Left lung (tissue), 10 donors: Measurements from ENCODE around the gene PLA2G15. TPM values are rescaled to one million over a fixed set of nuclear protein-coding genes. Genes with fewer than 3 reads are reported as not detected.

ENCODE experiments used
- ATAC-seq: fragments of 200-7000 bp; cut with Tn5 transposase; one replicate; pipeline ENCODE4 v1.9.1; 2020; ENCODE audit warnings: moderate library complexity
- DNase-seq, 4 donors: peaks; one replicate each; pipeline ENCODE4 v3.0.0-alpha.2; 2013 to 2020
- H3K27ac ChIP-seq, 2 donors: fragments of 200-600 bp; sonication (generic) in 1 of 2; one replicate each; pipeline versions ENCODE4 v1.5.0 to v1.8.0; 2020 to 2021
- H3K27me3 ChIP-seq, 2 donors: fragments of 200-600 bp; sonication (generic) in 1 of 2; one replicate each; pipeline versions ENCODE4 v1.5.0 to v1.8.0; 2020 to 2021
- H3K36me3 ChIP-seq, 2 donors: fragments of 200-600 bp; sonication (generic) in 1 of 2; one replicate each; pipeline versions ENCODE4 v1.5.0 to v1.8.0; 2020 to 2021
- H3K4me1 ChIP-seq, 2 donors: fragments of 200-600 bp; one replicate each; pipeline ENCODE4 v1.8.0; 2021
- H3K4me3 ChIP-seq, 2 donors: fragments of 200-600 bp; sonication (generic) in 1 of 2; one replicate each; pipeline versions ENCODE4 v1.5.0 to v1.8.0; 2020 to 2021; ENCODE audit warnings: mild to moderate bottlenecking in 1 of 2
- H3K9me3 ChIP-seq, 2 donors: fragments of 200-600 bp; sonication (generic) in 1 of 2; one replicate each; pipeline versions ENCODE4 v1.5.0 to v1.8.0; 2020 to 2021
- CTCF ChIP-seq, 2 donors: fragments of 200-600 bp; sonication (generic) in 1 of 2; IDR thresholded peaks; one replicate each; pipeline versions ENCODE4 v1.5.0 to v1.8.0; 2021; ENCODE audit warnings: antibody characterized with exemption in 2 of 2
- intact Hi-C, 2 donors: fragments of 100-400 bp; cut with DNase I; formaldehyde crosslinking; loops; one replicate each; pipeline versions ENCODE4 v1.11.2 to v1.14.2; 2022
- polyA plus RNA-seq, 6 donors: library from polyadenylated mRNA; unstranded; fragments of 120-200 nt; gene quantifications; one replicate each; pipeline ENCODE4 v1.2.1, GENCODE V29; 2013; ENCODE audit not compliant: insufficient read length in 6 of 6
- total RNA-seq, 2 donors: library from RNA; stranded (reverse); fragmentation: NEBNext Ultra II Directional; extraction: Animal tissue kit (Norgen Biotek cat#: 25700); gene quantifications; one replicate each; pipeline ENCODE4 v1.2.1, GENCODE V29; 2021
- donor health status: DM: no; HTN: yes; CAD: no.
- donor health status: DM: no; HTN: no; CAD: no.

The PLA2G15 gene
- total and polyA plus RNA-seq, 8 donors: 10.9 to 35.1 (median 12.3) TPM

GRCh38 chr16:68290450-68290849 lies 45.3 kb downstream of the PLA2G15 start:
- Histone ChIP-seq H3K4me1 (peaks cover 13 to 46% of the 10 kb centered on the region in 2 donors), H3K36me3 (peaks cover 0 to 66% of the 10 kb centered on the region in 2 donors), H3K27me3 (no peaks in the 10 kb centered on the region), H3K9me3 (no peaks in the 10 kb centered on the region), H3K27ac (peak overlapping the region in 1 of 2 donors; percentile 10), H3K4me3 (no peak overlapping the region)
- no peak for ATAC-seq
- intact Hi-C loops: no loop called here
- no peak for DNase-seq
- no peak for TF ChIP-seq CTCF (IDR thresholded peaks at IDR 0.05)

- peaks cover 0 to 74% of the 10 kb centered on the region in 2 donors for H3K36me3 ChIP-seq
- intact Hi-C loops: no loop called here
- H3K9me3 ChIP-seq: no peaks in the 10 kb centered on the region
- peak overlapping the region in 1 of 2 donors; percentile 10 for H3K27ac ChIP-seq
- H3K27me3 ChIP-seq: no peaks in the 10 kb centered on the region
- TF ChIP-seq CTCF (IDR thresholded peaks at IDR 0.05): no peak
- ATAC-seq (no peak), DNase-seq (no peak)
- peaks cover 13 to 38% of the 10 kb centered on the region in 2 donors for H3K4me1 ChIP-seq
- no peak overlapping the region for H3K4me3 ChIP-seq
Observed at GRCh38 chr16:68291227-68291626, 46.1 kb downstream of the PLA2G15 start.

- intact Hi-C loops: no loop called here
- no peak for ATAC-seq
- H3K36me3 ChIP-seq: peaks cover 0 to 78% of the 10 kb centered on the region in 2 donors
Observed at GRCh38 chr16:68292425-68292824, 47.3 kb downstream of the PLA2G15 start.

GRCh38 chr16:68296291-68296690 lies 51.1 kb downstream of the PLA2G15 start:
- peaks cover 0 to 98% of the 10 kb centered on the region in 2 donors for H3K36me3 ChIP-seq
- peaks cover 0 to 5% of the 10 kb centered on the region in 2 donors for H3K4me1 ChIP-seq
- H3K9me3 ChIP-seq: no peaks in the 10 kb centered on the region
- H3K4me3 ChIP-seq: no peak overlapping the region
- TF ChIP-seq CTCF (IDR thresholded peaks at IDR 0.05): no peak
- DNase-seq (no peak), ATAC-seq (no peak)
- no peak overlapping the region for H3K27ac ChIP-seq
- intact Hi-C loops: no loop called here
- no peaks in the 10 kb centered on the region for H3K27me3 ChIP-seq

More at GRCh38 chr16:68292425-68292824, 47.3 kb downstream of the PLA2G15 start:
- Histone ChIP-seq H3K27me3 (no peaks in the 10 kb centered on the region), H3K9me3 (no peaks in the 10 kb centered on the region), H3K4me1 (peaks cover 11 to 26% of the 10 kb centered on the region in 2 donors), H3K4me3 (no peak overlapping the region), H3K27ac (no peak overlapping the region)
- TF ChIP-seq CTCF (IDR thresholded peaks at IDR 0.05): no peak
- DNase-seq: no peak

- Histone ChIP-seq H3K36me3 (peaks cover 0 to 100% of the 10 kb centered on the region in 2 donors), H3K27me3 (no peaks in the 10 kb centered on the region), H3K9me3 (no peaks in the 10 kb centered on the region), H3K4me1 (peaks cover 0 to 5% of the 10 kb centered on the region in 2 donors), H3K4me3 (no peak overlapping the region), H3K27ac (no peak overlapping the region)
- ATAC-seq: peak; percentile 37
- no peak for TF ChIP-seq CTCF (IDR thresholded peaks at IDR 0.05)
- no peak for DNase-seq
- intact Hi-C loops: no loop called here
Observed at GRCh38 chr16:68296693-68297092, 51.5 kb downstream of the PLA2G15 start.
